Right lobe of liver (tissue), 6 donors: Measurements from ENCODE around the gene USP7. TPM values are rescaled to one million over a fixed set of nuclear protein-coding genes. Genes with fewer than 3 reads are reported as not detected.

ENCODE experiments used
- ATAC-seq, 4 donors: fragments of 200-7000 bp; cut with Tn5 transposase; one replicate each; pipeline ENCODE4 v1.9.1; 2020; ENCODE audit warnings: mild to moderate bottlenecking in 4 of 4, moderate library complexity in 4 of 4
- DNase-seq, 3 donors: peaks; one replicate each; pipeline ENCODE4 v3.0.0-alpha.2; 2020
- H3K27ac ChIP-seq, 3 donors: fragments of 200-600 bp; one replicate each; pipeline ENCODE4 v1.8.0; 2022
- H3K27me3 ChIP-seq, 2 donors: fragments of 200-600 bp; one replicate each; pipeline ENCODE4 v1.8.0; 2022
- H3K36me3 ChIP-seq, 4 donors: fragments of 200-600 bp; sonication (generic) in 1 of 4; one replicate each; pipeline versions ENCODE4 v1.5.1 to v1.8.0; 2017 to 2022; ENCODE audit warnings: control low read depth in 1 of 4
- H3K4me1 ChIP-seq, 4 donors: fragments of 200-600 bp; sonication (generic) in 1 of 4; one replicate each; pipeline versions ENCODE4 v1.5.1 to v1.8.0; 2017 to 2022; ENCODE audit warnings: control low read depth in 1 of 4
- H3K4me3 ChIP-seq, 3 donors: fragments of 200-600 bp; one replicate each; pipeline ENCODE4 v1.8.0; 2022
- H3K9me3 ChIP-seq, 4 donors: fragments of 200-600 bp; sonication (generic) in 1 of 4; one replicate each; pipeline versions ENCODE4 v1.5.1 to v1.8.0; 2017 to 2022; ENCODE audit warnings: control low read depth in 1 of 4
- POLR2A ChIP-seq: fragments of 450-650 bp; IDR thresholded peaks from one replicate; pipeline ENCODE4 v1.6.1; 2017; ENCODE audit warnings: antibody characterized with exemption, mild to moderate bottlenecking
- WGBS: methylation state at CpG from one replicate; pipeline ENCODE4 v1.1.6; 2018; ENCODE audit warnings: low coverage, low lambda C conversion rate; ENCODE audit not compliant: insufficient coverage; ENCODE audit errors: missing lambda C conversion rate; 5-methylcytosine and 5-hydroxymethylcytosine counted together
- intact Hi-C, 2 donors: fragments of 100-400 bp; cut with DNase I; formaldehyde crosslinking; loops; one replicate each; pipeline versions ENCODE4 v1.11.2 to v1.14.1; 2022
- total RNA-seq, 6 experiments: library from RNA; depleted of rRNA in 2 of 6; stranded (reverse); fragments of >200 nt in 2 of 6; fragmentation: NEBNext Ultra II Directional in 3 of 6; extraction: Animal tissue kit (Norgen Biotek cat#: 25700) in 3 of 6; gene quantifications; one replicate each; pipeline versions ENCODE4 v1.1.0 to v1.2.4, GENCODE V29; 2016 to 2023
- TF ChIP-seq, protein P1 (sequence below), 4 donors: fragments of 200-600 bp in 3 of 4; fragments of 450-650 bp in 1 of 4; IDR thresholded peaks; one replicate each; pipeline versions ENCODE4 v1.5.1 to v1.8.0; 2016 to 2022; ENCODE audit warnings: antibody characterized with exemption in 4 of 4, mild to moderate bottlenecking in 2 of 4
- donor health status: DM: no; HTN: yes; CAD: no.
- donor health status: DM: no; HTN: no; CAD: no.
- donor health status: DM: no; HTN: no; CAD: no.
- donor health status: DM: no; HTN: yes; CAD: no.
- donor health status: DM: no; HTN: yes; CAD: no.

USP7 gene
- total RNA-seq, 6 experiments from 2014 or later = 46.8 to 55.8 (median 49.1) TPM

DNA sequence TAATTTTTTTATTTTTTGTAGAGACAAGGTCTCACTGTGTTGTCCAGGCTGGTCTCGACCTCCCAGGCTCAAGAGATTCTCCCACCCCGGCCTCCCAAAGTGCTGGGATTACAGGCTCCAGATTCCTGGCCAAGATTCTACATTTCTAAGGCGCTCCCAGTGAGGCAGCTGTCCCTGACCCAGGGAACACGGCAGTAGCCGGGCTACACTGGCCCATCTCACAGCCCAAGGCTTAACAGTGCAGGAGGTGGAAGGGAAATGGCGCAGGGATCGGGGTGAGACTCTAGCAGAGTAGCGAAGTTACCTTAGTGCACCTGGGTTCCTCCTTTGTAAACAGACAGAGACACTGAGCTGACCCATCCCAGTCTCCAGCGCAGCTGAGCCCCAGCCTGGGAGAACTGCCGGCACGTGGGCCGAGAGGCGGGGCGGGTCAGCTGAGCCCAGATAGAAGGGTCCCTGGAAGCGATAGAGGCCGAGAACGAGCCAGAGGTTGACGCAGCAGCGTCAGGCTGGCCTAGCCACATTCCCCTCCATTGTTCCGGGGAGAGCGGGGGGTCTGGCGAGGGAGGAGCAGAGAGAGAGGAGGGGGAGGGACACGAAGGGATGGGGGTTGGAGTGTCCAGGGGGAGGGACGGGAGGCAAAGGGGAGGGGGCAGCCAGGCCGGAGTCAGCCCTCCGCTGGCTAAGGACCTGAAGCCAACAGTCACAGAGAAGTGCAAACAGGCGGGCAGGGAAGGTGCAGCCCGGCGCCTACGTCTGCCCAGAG, 97.4 kb downstream of the USP7 start:
- ATAC-seq (peak; percentile 2 to 11 (median 6)), DNase-seq (peak; percentile 72 to 76 (median 74))
- peak overlapping the region; percentile 88 to 99 (median 92) for H3K4me3 ChIP-seq
- H3K27me3 ChIP-seq = no peaks in the 10 kb centered on the region
- no peaks in the 10 kb centered on the region for H3K36me3 ChIP-seq
- peak overlapping the region; percentile 78 to 89 (median 89) for H3K27ac ChIP-seq
- TF ChIP-seq POLR2A = no peak
- TF ChIP-seq, protein P1, sequence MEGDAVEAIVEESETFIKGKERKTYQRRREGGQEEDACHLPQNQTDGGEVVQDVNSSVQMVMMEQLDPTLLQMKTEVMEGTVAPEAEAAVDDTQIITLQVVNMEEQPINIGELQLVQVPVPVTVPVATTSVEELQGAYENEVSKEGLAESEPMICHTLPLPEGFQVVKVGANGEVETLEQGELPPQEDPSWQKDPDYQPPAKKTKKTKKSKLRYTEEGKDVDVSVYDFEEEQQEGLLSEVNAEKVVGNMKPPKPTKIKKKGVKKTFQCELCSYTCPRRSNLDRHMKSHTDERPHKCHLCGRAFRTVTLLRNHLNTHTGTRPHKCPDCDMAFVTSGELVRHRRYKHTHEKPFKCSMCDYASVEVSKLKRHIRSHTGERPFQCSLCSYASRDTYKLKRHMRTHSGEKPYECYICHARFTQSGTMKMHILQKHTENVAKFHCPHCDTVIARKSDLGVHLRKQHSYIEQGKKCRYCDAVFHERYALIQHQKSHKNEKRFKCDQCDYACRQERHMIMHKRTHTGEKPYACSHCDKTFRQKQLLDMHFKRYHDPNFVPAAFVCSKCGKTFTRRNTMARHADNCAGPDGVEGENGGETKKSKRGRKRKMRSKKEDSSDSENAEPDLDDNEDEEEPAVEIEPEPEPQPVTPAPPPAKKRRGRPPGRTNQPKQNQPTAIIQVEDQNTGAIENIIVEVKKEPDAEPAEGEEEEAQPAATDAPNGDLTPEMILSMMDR (IDR thresholded peaks at IDR 0.05) = no peak
- peaks cover 0 to 62% (median 29%) of the 10 kb centered on the region in 4 donors for H3K4me1 ChIP-seq
- intact Hi-C loops = loop anchor here in 1 of 2 donors (10.0 kb wide), 1 partner anchor 62 kb away; no protein-coding TSS in a partner anchor
- WGBS = 13% methylated on average over 17 of the region's 30 CpGs
- no peaks in the 10 kb centered on the region for H3K9me3 ChIP-seq

DNA sequence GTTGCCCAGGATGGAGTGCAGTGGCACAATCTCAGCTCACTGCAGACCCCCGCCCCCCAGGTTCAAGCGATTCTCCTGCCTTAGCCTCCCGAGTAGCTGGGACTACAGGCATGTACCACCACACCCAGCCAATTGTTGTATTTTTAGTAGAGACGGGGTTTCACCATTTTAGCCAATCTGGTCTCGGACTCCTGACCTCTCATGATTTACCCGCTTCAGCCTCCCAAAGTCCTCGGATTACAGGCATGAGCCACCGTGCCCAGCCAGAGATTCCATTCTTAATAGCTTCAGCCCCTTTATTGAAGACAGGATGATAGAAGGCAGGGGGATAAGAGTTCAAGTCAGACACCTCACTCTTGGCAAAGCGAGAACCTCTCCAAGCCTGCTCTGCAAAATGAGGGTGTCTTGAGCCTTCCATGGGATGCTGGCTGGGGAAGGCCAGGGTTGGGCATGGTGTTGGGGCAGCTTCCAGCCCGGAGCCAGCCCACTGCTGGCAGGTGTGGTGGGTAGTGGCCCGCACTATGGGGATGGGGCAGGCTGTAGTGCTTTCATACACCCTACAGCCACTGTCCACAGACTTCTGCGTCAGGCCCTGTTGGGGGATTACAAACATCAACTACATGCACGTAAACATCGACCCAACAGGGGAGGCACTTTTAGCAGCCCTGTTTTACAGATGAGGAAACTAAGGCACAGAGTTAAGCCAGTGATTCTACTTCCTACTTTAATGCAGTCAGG, 98.4 kb downstream of the USP7 start:
- 29% methylated on average over 9 of the region's 14 CpGs for WGBS
- no peak overlapping the region for H3K4me3 ChIP-seq
- ATAC-seq (no peak), DNase-seq (peak in 1 of 3 donors; percentile 51)
- no peaks in the 10 kb centered on the region for H3K9me3 ChIP-seq
- intact Hi-C loops = loop anchor here in 1 of 2 donors (10.0 kb wide), 1 partner anchor 61 kb away; no protein-coding TSS in a partner anchor
- TF ChIP-seq POLR2A = no peak
- TF ChIP-seq, protein P1 (IDR thresholded peaks at IDR 0.05) = no peak
- H3K27ac ChIP-seq = peak overlapping the region in 2 of 3 donors; percentile 43 to 89
- H3K4me1 ChIP-seq = peaks cover 0 to 63% (median 29%) of the 10 kb centered on the region in 4 donors
- no peaks in the 10 kb centered on the region for H3K27me3 ChIP-seq
- H3K36me3 ChIP-seq = no peaks in the 10 kb centered on the region

DNA sequence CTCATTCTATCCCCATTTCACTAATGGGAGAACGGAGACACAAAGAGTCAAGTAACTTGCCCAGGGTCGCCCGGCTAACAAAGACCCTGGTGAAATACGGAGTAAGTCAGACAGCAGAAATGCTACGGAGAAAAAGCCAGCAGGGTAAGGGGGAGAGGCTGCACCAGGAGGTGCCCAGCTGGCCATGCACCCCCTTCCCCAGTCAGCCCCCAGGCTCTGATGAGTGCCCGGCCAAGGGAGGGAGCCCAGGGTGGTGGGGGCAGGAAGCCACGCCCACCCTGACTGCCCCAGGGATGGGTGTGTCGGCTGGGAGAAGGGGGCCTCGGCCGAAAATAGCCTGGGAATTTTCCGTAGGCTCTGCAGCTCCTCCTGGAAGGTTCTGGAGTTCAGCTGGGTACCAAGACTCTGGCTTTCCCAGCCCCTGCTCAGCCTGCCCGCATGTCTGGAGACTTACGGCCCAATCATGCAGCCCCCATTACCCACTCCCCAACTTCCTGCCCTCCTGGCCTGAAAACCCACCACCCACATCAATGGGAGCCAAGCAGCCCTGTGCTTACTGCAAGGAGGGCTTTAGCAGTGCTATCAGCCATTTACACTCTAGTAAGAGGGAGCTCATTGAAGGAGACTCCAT, 99.1 kb downstream of the USP7 start:
- intact Hi-C loops = loop anchor here in 1 of 2 donors (10.0 kb wide), 1 partner anchor 60 kb away; no protein-coding TSS in a partner anchor
- H3K4me3 ChIP-seq = peak overlapping the region in 1 of 3 donors; percentile 10
- ATAC-seq (no peak), DNase-seq (no peak)
- H3K4me1 ChIP-seq = peaks cover 0 to 68% (median 32%) of the 10 kb centered on the region in 4 donors
- H3K36me3 ChIP-seq = no peaks in the 10 kb centered on the region
- H3K27ac ChIP-seq = peak overlapping the region; percentile 33 to 89 (median 43)
- no peak for TF ChIP-seq POLR2A
- TF ChIP-seq, protein P1 (IDR thresholded peaks at IDR 0.05) = no peak
- no peaks in the 10 kb centered on the region for H3K27me3 ChIP-seq
- no peaks in the 10 kb centered on the region for H3K9me3 ChIP-seq
- 37% methylated on average over 6 of the region's 13 CpGs for WGBS
